B cell (primary cell): ENCODE results near the gene RTN4. TPM values are rescaled to one million over a fixed set of nuclear protein-coding genes. Genes with fewer than 3 reads are reported as not detected.

Experiments
- ATAC-seq: fragments of 200-7000 bp; cut with Tn5 transposase; one replicate; pipeline ENCODE4 v1.10.0; 2021; ENCODE audit warnings: low read depth, mild to moderate bottlenecking, moderate number of reproducible peaks, moderate library complexity
- CTCF ChIA-PET: fragments of 350-600 bp; sonication (Branson Sonifier 250); formaldehyde crosslinking; loops from one replicate; lab custom pipeline; 2021; ENCODE audit warnings: antibody characterized with exemption, inconsistent platforms; lab: Charles Lee
- POLR2A ChIA-PET: fragments of 350-600 bp; sonication (Branson Sonifier 250); formaldehyde crosslinking; loops from one replicate; lab custom pipeline; 2021; ENCODE audit warnings: antibody characterized with exemption; lab: Charles Lee
- DNase-seq: peaks from one replicate; pipeline ENCODE4 v3.0.0; 2013
- H2AFZ ChIP-seq: 2 replicates; pipeline ENCODE4 v1.6.1; 2012; ENCODE audit warnings: mild to moderate bottlenecking, low read depth, low read length; ENCODE audit not compliant: insufficient read depth, poor library complexity, severe bottlenecking
- H3K27ac ChIP-seq, 2 donors: 1 replicate in 1 of 2; 2 replicates in 1 of 2; pipeline ENCODE4 v1.5.1; 2012 to 2013; ENCODE audit warnings: low read length in 2 of 2, mild to moderate bottlenecking in 2 of 2, moderate library complexity in 1 of 2
- H3K27me3 ChIP-seq, 4 experiments: fragments of 200-600 bp in 1 of 4; sonication (generic) in 1 of 4; replicated peaks in 1 of 4; 1 replicate in 2 of 4; 2 replicates in 2 of 4; pipeline versions ENCODE4 v1.6.1 to v1.7.0; 2013 to 2016; ENCODE audit warnings: low read length in 3 of 4, mild to moderate bottlenecking in 2 of 4, mixed read lengths in 1 of 4, moderate library complexity in 1 of 4; ENCODE audit not compliant: insufficient read depth in 4 of 4, control insufficient read depth in 3 of 4; ENCODE audit errors: control extremely low read depth in 1 of 4
- H3K36me3 ChIP-seq, 2 experiments: replicated peaks in 1 of 2; 1 replicate in 1 of 2; 2 replicates in 1 of 2; pipeline versions ENCODE4 v1.6.1 to v1.7.1; 2013; ENCODE audit warnings: low read length in 1 of 2; ENCODE audit not compliant: insufficient read depth in 2 of 2, control insufficient read depth in 1 of 2; ENCODE audit errors: control extremely low read depth in 1 of 2, extremely low read depth in 1 of 2
- H3K4me1 ChIP-seq, 2 donors: fragments of 200-600 bp in 1 of 2; sonication (generic) in 1 of 2; 1 replicate in 1 of 2; 2 replicates in 1 of 2; pipeline versions ENCODE4 v1.5.1 to v1.6.1; 2013 to 2017; ENCODE audit warnings: low read length in 2 of 2; ENCODE audit not compliant: control insufficient read depth in 2 of 2, insufficient read depth in 2 of 2
- H3K4me2 ChIP-seq: replicated peaks from 2 replicates; pipeline ENCODE3; 2012; ENCODE audit warnings: mild to moderate bottlenecking, low read depth, low read length; ENCODE audit not compliant: poor library complexity, severe bottlenecking
- H3K4me3 ChIP-seq, 5 experiments: fragments of 200-600 bp in 1 of 5; sonication (generic) in 1 of 5; 1 replicate in 3 of 5; 2 replicates in 2 of 5; pipeline versions ENCODE4 v1.5.1 to v1.7.0; 2011 to 2016; ENCODE audit warnings: low read length in 4 of 5, mild to moderate bottlenecking in 4 of 5, low read depth in 2 of 5, control low read depth in 1 of 5, moderate library complexity in 1 of 5; ENCODE audit not compliant: insufficient read depth in 1 of 5; ENCODE audit errors: control extremely low read depth in 1 of 5, extremely low read depth in 1 of 5
- H3K79me2 ChIP-seq: fragments of 200-600 bp; sonication (generic); one replicate; pipeline ENCODE4 v1.6.0; 2016; ENCODE audit warnings: low read length; ENCODE audit not compliant: control insufficient read depth, insufficient read depth
- H3K9ac ChIP-seq: fragments of 200-600 bp; sonication (generic); 2 replicates; pipeline ENCODE4 v1.6.1; 2017; ENCODE audit warnings: mild to moderate bottlenecking, low read length, moderate library complexity
- H3K9me3 ChIP-seq, 3 donors: one replicate each; pipeline versions ENCODE4 v1.6.1 to v1.7.1; 2013; ENCODE audit warnings: low read length in 2 of 3; ENCODE audit not compliant: control insufficient read depth in 2 of 3, insufficient read depth in 1 of 3; ENCODE audit errors: control extremely low read depth in 1 of 3
- H4K20me1 ChIP-seq: 2 replicates; pipeline ENCODE4 v1.6.0; 2012; ENCODE audit warnings: mild to moderate bottlenecking, low read length; ENCODE audit not compliant: insufficient read depth, control insufficient read depth, poor library complexity, severe bottlenecking
- H3K27ac Mint-ChIP-seq: one replicate; pipeline ENCODE4 v1.8.0; 2021; ENCODE audit warnings: mixed read lengths
- H3K27me3 Mint-ChIP-seq: one replicate; pipeline ENCODE4 v1.8.0; 2021; ENCODE audit warnings: mixed read lengths
- H3K4me1 Mint-ChIP-seq: one replicate; pipeline ENCODE4 v1.8.0; 2021; ENCODE audit warnings: mixed read lengths
- H3K4me3 Mint-ChIP-seq: one replicate; pipeline ENCODE4 v1.8.0; 2021; ENCODE audit warnings: mixed read lengths
- H3K9me3 Mint-ChIP-seq: one replicate; pipeline ENCODE4 v1.8.0; 2022; ENCODE audit warnings: mixed read lengths; ENCODE audit not compliant: insufficient read depth
- CTCF ChIP-seq: fragments of 200-600 bp; IDR thresholded peaks from one replicate; pipeline ENCODE4 v1.8.0; 2022; ENCODE audit warnings: antibody characterized with exemption, mild to moderate bottlenecking
- EZH2 ChIP-seq: IDR thresholded peaks from 2 replicates; pipeline ENCODE4 v1.6.1; 2012; ENCODE audit warnings: borderline replicate concordance, low read depth, mild to moderate bottlenecking, moderate library complexity, low read length; ENCODE audit not compliant: insufficient read depth, poor library complexity, severe bottlenecking
- WGBS: methylation state at CpG from one replicate; pipeline ENCODE4 v1.1.5; 2013; ENCODE audit warnings: missing lambda C conversion rate; ENCODE audit not compliant: insufficient coverage; 5-methylcytosine and 5-hydroxymethylcytosine counted together
- intact Hi-C: fragments of 100-400 bp; cut with micrococcal nuclease; formaldehyde crosslinking; loops from one replicate; pipeline ENCODE4 v1.10.0; 2022
- polyA plus RNA-seq: library from polyadenylated mRNA; depleted of rRNA; stranded (reverse); fragments of >200 nt; gene quantifications from 2 replicates; pipeline ENCODE4 v1.2.3, GENCODE V29; 2012
- total RNA-seq, 2 donors: library from RNA; stranded (reverse); fragments of 120-200 nt in 1 of 2; gene quantifications; 1 replicate in 1 of 2; 2 replicates in 1 of 2; pipeline versions ENCODE4 v1.2.3 to v1.2.4, GENCODE V29; 2013 to 2022

RTN4 gene
- total and polyA plus RNA-seq, 2 donors (not counting 1 experiment from before 2014, with no cell fraction given): 30.8 to 65.9 TPM

GRCh38 chr2:54979321-54980044, 70.8 kb downstream of the RTN4 start:
- POLR2A ChIA-PET: interaction anchor here (0.7 kb wide), 1 partner anchor 79 kb away, joined by 7 read pairs; no protein-coding TSS in a partner anchor
- H3K27ac Mint-ChIP-seq: peak overlapping the region; percentile 32

More at GRCh38 chr2:54979321-54980044, 70.8 kb downstream of the RTN4 start:
- Histone ChIP-seq H3K27me3 (no peaks in the 10 kb centered on the region), H3K4me2 (no peak overlapping the region), H3K4me1 (peaks cover 0 to 6% of the 10 kb centered on the region in 2 donors), H3K9me3 (no peaks in the 10 kb centered on the region), H2AFZ (no peak overlapping the region), H3K27ac (no peak overlapping the region), H4K20me1 (peaks cover 5% of the 10 kb centered on the region), H3K4me3 (no peak overlapping the region), H3K79me2 (peaks cover 8% of the 10 kb centered on the region), H3K9ac (no peak overlapping the region), H3K36me3 (peaks cover 7 to 29% of the 10 kb centered on the region in 2 experiments)
- no CpG with 5 or more reads among the region's 4 CpGs for WGBS
- Mint-ChIP-seq H3K9me3 (no peaks in the 10 kb centered on the region), H3K27me3 (no peaks in the 10 kb centered on the region), H3K4me1 (peaks cover 30% of the 10 kb centered on the region), H3K4me3 (no peak overlapping the region)
- intact Hi-C loops: no loop called here
- ATAC-seq (no peak), DNase-seq (no peak)
- CTCF ChIA-PET: no interaction called here
- no peak for TF ChIP-seq CTCF
- TF ChIP-seq EZH2: no peak
